GM19193 (cell line): ENCODE results near the gene CRYBA2.

ENCODE experiments used
- POLR2A ChIP-seq: IDR thresholded peaks from 4 replicates; pipeline ENCODE4 v1.6.1; 2011; ENCODE audit not compliant: insufficient read depth, insufficient read length; ENCODE audit errors: extremely low read depth

The CRYBA2 gene

DNA sequence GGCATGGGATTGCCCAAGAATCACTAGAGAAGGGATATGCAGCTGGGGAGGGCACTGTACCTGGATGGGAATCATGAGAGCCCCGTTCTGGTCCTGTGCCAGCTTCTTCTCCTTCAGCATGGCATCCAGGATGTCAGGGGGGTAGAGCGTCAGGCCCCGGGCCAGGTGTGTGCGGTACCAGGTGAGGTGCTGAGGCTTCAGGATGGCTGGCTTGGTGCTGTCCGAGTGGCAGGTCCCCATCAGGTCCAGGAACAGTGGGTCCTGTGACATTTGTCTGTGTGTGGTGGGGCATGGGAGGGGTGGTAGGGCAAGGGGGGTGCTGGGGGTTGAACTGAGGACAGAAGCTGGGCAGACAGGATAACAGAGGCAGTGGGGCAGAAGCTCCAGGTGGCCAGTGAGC, 34.9 kb upstream of the CRYBA2 start:
- TF ChIP-seq POLR2A = no peak

- no peak for TF ChIP-seq POLR2A
Observed at GRCh38 chr2:219027511-219028055, 34.4 kb upstream of the CRYBA2 start.

GRCh38 chr2:219026946-219027345, 33.7 kb upstream of the CRYBA2 start:
- no peak for TF ChIP-seq POLR2A

DNA sequence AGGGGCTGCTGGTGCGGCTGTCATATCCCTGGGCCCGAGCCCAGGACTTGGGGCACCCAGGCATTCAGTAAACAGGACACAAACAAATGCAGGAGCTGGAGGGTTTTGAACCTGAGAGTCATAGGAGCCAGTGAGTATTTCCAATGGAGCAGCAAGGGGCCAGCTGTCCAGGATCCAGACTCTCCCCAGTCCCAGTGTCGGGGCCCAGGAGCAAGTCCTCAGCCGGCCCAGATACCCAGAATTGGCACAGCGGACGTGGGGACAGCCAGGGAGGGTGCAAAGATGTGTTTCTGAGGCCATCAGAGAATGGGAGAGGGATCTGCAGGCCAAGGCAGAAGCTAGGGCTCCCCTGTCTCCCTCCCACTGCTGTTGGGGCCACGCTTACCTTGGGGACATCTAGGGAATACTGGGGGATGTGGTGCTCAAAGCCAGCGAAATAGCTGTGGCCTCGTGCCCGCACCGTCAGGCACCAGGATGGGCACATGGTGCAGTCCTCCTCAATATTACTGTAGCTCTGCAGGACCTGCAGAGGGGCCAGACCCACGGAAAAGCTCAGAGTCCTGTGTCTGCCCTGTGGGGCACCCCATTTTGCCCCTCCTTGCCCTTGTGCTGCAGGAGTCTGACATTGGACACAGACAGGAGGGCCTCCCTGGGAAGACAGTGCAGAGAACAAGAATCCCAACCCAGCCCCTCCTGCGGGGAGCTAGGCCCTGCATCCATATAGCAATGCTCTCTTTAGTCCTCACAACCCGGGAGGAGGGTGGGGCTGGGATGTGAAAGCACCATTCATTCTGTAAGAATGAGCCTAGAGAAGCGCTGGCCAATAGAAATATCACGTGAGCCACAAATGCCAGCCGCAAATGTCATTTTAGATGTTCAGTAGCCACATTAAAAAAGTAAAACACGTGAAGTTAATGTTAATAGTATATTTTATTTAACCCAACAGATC, 32.7 kb upstream of the CRYBA2 start:
- TF ChIP-seq POLR2A = no peak

GRCh38 chr2:219024059-219024458, 30.8 kb upstream of the CRYBA2 start:
- no peak for TF ChIP-seq POLR2A

GRCh38 chr2:219023045-219023605, 29.9 kb upstream of the CRYBA2 start:
- TF ChIP-seq POLR2A = no peak

GRCh38 chr2:219022616-219023015, 29.4 kb upstream of the CRYBA2 start:
- TF ChIP-seq POLR2A = no peak

DNA sequence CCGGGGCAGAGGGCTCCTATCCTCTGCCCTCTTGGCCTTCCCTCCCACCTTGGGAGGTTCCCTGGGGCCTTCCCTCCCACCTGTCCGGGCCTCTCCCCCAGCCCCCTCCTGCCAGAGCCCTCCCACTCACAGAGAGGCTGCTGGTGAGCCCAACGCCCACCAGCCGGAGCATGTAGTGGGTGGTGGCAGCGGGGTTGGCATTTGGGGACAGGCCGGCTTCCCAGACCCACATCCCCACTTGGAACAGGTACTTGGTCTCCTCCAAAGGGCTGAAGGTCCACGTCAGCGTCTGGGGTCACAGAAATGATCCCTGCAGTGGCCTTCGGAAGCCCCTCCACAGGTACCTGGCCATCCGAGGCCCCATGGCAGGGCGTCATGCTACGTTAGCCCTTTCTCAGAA, 28.8 kb upstream of the CRYBA2 start:
- no peak for TF ChIP-seq POLR2A

- TF ChIP-seq POLR2A = no peak
Observed at GRCh38 chr2:219021591-219021990, 28.4 kb upstream of the CRYBA2 start.

- TF ChIP-seq POLR2A = no peak
Observed at GRCh38 chr2:219020604-219021365, 27.6 kb upstream of the CRYBA2 start.

GRCh38 chr2:219019436-219019835, 26.2 kb upstream of the CRYBA2 start:
- TF ChIP-seq POLR2A = no peak

GRCh38 chr2:219018726-219019125, 25.5 kb upstream of the CRYBA2 start:
- TF ChIP-seq POLR2A = no peak

DNA sequence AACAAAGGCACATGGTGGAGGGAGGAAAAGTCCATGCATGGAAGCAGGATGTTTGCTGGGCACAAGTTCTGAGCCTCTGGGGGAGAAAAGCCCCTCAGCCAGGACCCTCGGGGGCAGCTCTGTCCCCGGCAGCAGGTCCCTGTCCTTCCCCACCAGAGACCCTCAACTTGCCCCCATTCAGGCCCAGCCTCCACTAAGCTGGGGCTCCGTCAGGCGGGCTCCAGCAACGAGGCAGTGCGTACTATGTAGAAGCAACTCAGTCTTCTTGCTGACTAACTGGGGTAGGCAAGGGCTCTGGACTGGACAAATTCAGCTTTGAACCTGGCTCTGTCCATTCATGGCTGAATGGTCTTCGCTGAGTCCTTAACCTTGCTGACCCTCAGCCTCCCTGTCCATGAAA, 25.1 kb upstream of the CRYBA2 start:
- no peak for TF ChIP-seq POLR2A

GRCh38 chr2:219017201-219017931, 24.1 kb upstream of the CRYBA2 start:
- no peak for TF ChIP-seq POLR2A
